OCI-LY1 (cell line): ENCODE measurements around the gene OR10H2.

Experiments used
- H2AFZ ChIP-seq: fragments of 200-600 bp; sonication (generic), shearing (Covaris generic); 2 replicates; pipeline ENCODE4 v1.6.0; 2014; ENCODE audit warnings: antibody characterized with exemption, mild to moderate bottlenecking, low read length
- H3F3A ChIP-seq: fragments of 200-600 bp; sonication (generic), shearing (Covaris generic); 2 replicates; pipeline ENCODE4 v1.6.0; 2014; ENCODE audit warnings: mild to moderate bottlenecking, antibody characterized with exemption, low read length, moderate library complexity; ENCODE audit not compliant: insufficient read depth
- H3K27ac ChIP-seq: fragments of 200-600 bp; sonication (generic); 2 replicates; pipeline ENCODE4 v1.5.1; 2014; ENCODE audit warnings: low read length, mixed run types, mild to moderate bottlenecking, low read depth; ENCODE audit not compliant: poor library complexity, severe bottlenecking
- H3K27me3 ChIP-seq: fragments of 200-600 bp; sonication (generic); 2 replicates; pipeline ENCODE4 v1.6.0; 2014; ENCODE audit warnings: antibody characterized with exemption, mild to moderate bottlenecking, low read length, moderate library complexity; ENCODE audit not compliant: insufficient read depth
- H3K36me3 ChIP-seq: fragments of 200-600 bp; sonication (generic); 2 replicates; pipeline ENCODE4 v1.6.1; 2014; ENCODE audit warnings: mild to moderate bottlenecking, antibody characterized with exemption, low read length, moderate library complexity, mixed read lengths; ENCODE audit not compliant: insufficient read depth
- H3K4me1 ChIP-seq: fragments of 200-600 bp; sonication (generic); 2 replicates; pipeline ENCODE4 v1.5.1; 2014; ENCODE audit warnings: mild to moderate bottlenecking, low read length, moderate library complexity; ENCODE audit not compliant: insufficient read depth, severe bottlenecking
- H3K4me2 ChIP-seq: fragments of 200-600 bp; sonication (generic), shearing (Covaris generic); 2 replicates; pipeline ENCODE4 v1.6.1; 2014; ENCODE audit warnings: low read length
- H3K4me3 ChIP-seq: fragments of 200-600 bp; sonication (generic); 2 replicates; pipeline ENCODE4 v1.5.1; 2014; ENCODE audit warnings: low read length, low read depth, mild to moderate bottlenecking, mixed read lengths; ENCODE audit not compliant: poor library complexity, severe bottlenecking
- H3K79me2 ChIP-seq: fragments of 200-600 bp; shearing (Covaris generic); 2 replicates; pipeline ENCODE4 v1.6.1; 2016; ENCODE audit warnings: mixed run types, low read length, mixed read lengths; ENCODE audit not compliant: insufficient read depth
- H3K9ac ChIP-seq: fragments of 200-600 bp; sonication (generic), shearing (Covaris generic); 2 replicates; pipeline ENCODE4 v1.6.1; 2014; ENCODE audit warnings: mild to moderate bottlenecking, low read length, mixed read lengths
- H3K9me2 ChIP-seq: fragments of 200-600 bp; sonication (generic), shearing (Covaris generic); 2 replicates; pipeline ENCODE4 v1.6.1; 2014; ENCODE audit warnings: low read depth, mild to moderate bottlenecking, low read length, mixed read lengths
- H3K9me3 ChIP-seq: fragments of 200-600 bp; shearing (Covaris generic); 2 replicates; pipeline ENCODE4 v1.6.1; 2014; ENCODE audit warnings: low read length, mixed read lengths
- H4K20me1 ChIP-seq: fragments of 200-600 bp; sonication (generic), shearing (Covaris generic); 2 replicates; pipeline ENCODE4 v1.6.0; 2016; ENCODE audit warnings: mild to moderate bottlenecking, low read length; ENCODE audit not compliant: insufficient read depth
- EZH2 ChIP-seq: fragments of 200-600 bp; sonication (generic), shearing (Covaris generic); IDR thresholded peaks from 2 replicates; pipeline ENCODE4 v1.8.0; 2017; ENCODE audit warnings: borderline replicate concordance, mixed run types, mild to moderate bottlenecking, antibody characterized with exemption, low read length, moderate library complexity, mixed read lengths
- TF ChIP-seq, protein P1 (sequence below): fragments of 200-600 bp; sonication (generic), shearing (Covaris generic); IDR thresholded peaks from 2 replicates; pipeline ENCODE4 v1.5.1; 2017; ENCODE audit warnings: mild to moderate bottlenecking, antibody characterized with exemption, low read length, moderate library complexity, mixed read lengths

Gene OR10H2

DNA sequence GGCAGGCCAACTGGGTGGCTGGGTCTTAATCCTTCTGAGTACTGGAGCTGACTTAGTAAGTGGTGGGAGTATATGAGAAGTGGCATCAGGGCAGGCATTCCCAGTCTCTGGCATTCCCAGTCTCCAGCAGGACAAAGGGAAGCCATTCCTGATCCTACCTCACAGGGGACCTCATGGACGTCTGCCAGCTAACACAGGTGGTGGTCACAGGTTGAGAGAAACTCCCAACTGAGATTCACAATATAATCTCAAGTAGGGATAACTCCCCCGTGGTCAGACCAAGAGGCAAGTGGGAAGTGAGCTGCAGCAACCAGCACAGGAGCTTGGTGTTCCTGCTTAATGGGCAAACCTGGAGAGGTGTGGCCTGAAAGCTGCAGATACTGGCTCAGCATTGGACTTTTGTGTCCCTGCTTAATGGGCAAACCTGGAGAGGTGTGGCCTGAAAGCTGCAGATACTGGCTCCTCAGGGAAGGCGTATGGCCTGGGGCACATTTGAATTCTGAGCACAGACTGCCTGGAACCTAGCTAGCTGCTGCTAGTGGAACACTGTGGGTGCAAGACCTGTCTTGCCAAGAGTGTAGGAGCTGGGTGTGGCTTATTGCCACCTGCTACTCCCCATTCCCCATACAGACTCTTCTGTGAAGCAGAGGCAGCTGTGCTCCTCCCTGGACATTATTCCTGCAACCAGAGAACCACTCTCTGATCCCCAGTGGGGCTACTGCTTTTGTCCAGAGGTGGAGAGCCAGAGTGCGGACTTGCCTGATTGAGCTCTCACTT is 25.9 kb upstream of the OR10H2 start:
- Histone ChIP-seq H3K4me2 (no peak overlapping the region), H3K27ac (no peak overlapping the region), H3K9me3 (no peaks in the 10 kb centered on the region), H3K9ac (no peak overlapping the region), H3K36me3 (no peaks in the 10 kb centered on the region), H4K20me1 (no peaks in the 10 kb centered on the region), H3K4me3 (no peak overlapping the region), H3K9me2 (no peaks in the 10 kb centered on the region), H3K27me3 (no peaks in the 10 kb centered on the region), H3K4me1 (no peaks in the 10 kb centered on the region), H2AFZ (no peak overlapping the region), H3F3A (no peaks in the 10 kb centered on the region), H3K79me2 (no peaks in the 10 kb centered on the region)
- no peak for TF ChIP-seq EZH2
- TF ChIP-seq, protein P1, sequence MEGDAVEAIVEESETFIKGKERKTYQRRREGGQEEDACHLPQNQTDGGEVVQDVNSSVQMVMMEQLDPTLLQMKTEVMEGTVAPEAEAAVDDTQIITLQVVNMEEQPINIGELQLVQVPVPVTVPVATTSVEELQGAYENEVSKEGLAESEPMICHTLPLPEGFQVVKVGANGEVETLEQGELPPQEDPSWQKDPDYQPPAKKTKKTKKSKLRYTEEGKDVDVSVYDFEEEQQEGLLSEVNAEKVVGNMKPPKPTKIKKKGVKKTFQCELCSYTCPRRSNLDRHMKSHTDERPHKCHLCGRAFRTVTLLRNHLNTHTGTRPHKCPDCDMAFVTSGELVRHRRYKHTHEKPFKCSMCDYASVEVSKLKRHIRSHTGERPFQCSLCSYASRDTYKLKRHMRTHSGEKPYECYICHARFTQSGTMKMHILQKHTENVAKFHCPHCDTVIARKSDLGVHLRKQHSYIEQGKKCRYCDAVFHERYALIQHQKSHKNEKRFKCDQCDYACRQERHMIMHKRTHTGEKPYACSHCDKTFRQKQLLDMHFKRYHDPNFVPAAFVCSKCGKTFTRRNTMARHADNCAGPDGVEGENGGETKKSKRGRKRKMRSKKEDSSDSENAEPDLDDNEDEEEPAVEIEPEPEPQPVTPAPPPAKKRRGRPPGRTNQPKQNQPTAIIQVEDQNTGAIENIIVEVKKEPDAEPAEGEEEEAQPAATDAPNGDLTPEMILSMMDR: no peak

DNA sequence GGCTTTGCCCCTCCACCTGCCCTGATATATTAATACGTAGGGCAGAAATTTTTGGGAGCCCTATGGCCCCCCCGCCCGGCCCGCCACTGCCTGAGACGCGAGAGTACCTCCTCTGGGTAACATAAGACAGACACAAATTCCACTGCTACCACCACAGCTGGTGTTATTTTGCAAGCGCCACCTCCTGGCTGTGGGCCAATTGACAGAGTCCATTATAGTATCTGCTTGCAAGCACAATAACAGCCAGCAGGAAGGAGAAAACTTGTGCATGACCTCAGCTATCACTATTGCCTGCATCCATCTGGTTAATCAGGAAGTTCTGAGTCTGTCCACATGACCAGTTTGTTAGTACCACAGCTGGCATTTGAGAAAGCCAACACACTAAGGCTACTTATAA is 25.3 kb upstream of the OR10H2 start:
- H3F3A ChIP-seq: no peaks in the 10 kb centered on the region
- H3K4me1 ChIP-seq: no peaks in the 10 kb centered on the region
- H3K27ac ChIP-seq: no peak overlapping the region
- H3K36me3 ChIP-seq: no peaks in the 10 kb centered on the region
- no peaks in the 10 kb centered on the region for H3K27me3 ChIP-seq
- no peak overlapping the region for H3K9ac ChIP-seq
- no peak overlapping the region for H2AFZ ChIP-seq
- no peak for TF ChIP-seq EZH2
- TF ChIP-seq, protein P1: peak; percentile 41; the same call in 1 of the 2 replicates
- H3K9me2 ChIP-seq: no peaks in the 10 kb centered on the region
- no peak overlapping the region for H3K4me2 ChIP-seq
- H3K9me3 ChIP-seq: no peaks in the 10 kb centered on the region
- H3K79me2 ChIP-seq: no peaks in the 10 kb centered on the region
- no peak overlapping the region for H3K4me3 ChIP-seq
- no peaks in the 10 kb centered on the region for H4K20me1 ChIP-seq

DNA sequence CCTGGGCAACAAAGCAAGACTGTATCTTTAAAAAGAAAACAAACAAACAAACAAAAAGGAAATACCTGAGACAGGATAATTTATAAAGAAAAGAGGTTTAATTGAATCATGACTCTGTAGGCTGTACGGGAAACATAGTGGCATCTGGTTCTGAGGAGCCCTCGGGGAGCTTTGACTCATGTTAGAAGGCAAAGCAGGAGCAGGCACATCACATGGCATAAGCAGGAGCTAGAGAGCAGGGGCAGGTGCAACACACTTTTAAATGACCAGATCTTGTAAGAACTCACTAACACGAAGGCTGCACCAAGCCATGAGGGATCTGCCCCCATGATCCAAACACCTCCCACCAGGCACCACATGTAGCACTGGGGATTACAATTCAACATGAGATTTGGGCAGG is 13.2 kb upstream of the OR10H2 start:
- H2AFZ ChIP-seq: no peak overlapping the region
- H3K4me2 ChIP-seq: no peak overlapping the region
- H3K27ac ChIP-seq: no peak overlapping the region
- TF ChIP-seq EZH2: no peak
- TF ChIP-seq, protein P1: no peak
- H3K4me3 ChIP-seq: no peak overlapping the region
- no peaks in the 10 kb centered on the region for H3K36me3 ChIP-seq
- no peaks in the 10 kb centered on the region for H3K79me2 ChIP-seq
- H3K9ac ChIP-seq: no peak overlapping the region
- no peaks in the 10 kb centered on the region for H3K9me3 ChIP-seq
- H4K20me1 ChIP-seq: no peaks in the 10 kb centered on the region
- no peaks in the 10 kb centered on the region for H3K9me2 ChIP-seq
- no peaks in the 10 kb centered on the region for H3F3A ChIP-seq
- no peaks in the 10 kb centered on the region for H3K4me1 ChIP-seq
- H3K27me3 ChIP-seq: no peaks in the 10 kb centered on the region
